HG03175 (cell line): ENCODE results near the gene NCS1.

ENCODE experiments used
- ATAC-seq: cut with Tn5 transposase; IDR thresholded peaks from one replicate; pipeline ENCODE4 v1.9.1; 2021; ENCODE audit warnings: mild to moderate bottlenecking, moderate library complexity; ENCODE audit not compliant: unreplicated experiment

The NCS1 gene

GRCh38 chr9:130193103-130193502 is 20.9 kb downstream of the NCS1 start:
- ATAC-seq: no peak

GRCh38 chr9:130193531-130194377 is 21.6 kb downstream of the NCS1 start:
- ATAC-seq: no peak

- no peak for ATAC-seq
Observed at GRCh38 chr9:130194378-130194932, 22.3 kb downstream of the NCS1 start.

- no peak for ATAC-seq
Observed at GRCh38 chr9:130195638-130196037, 23.4 kb downstream of the NCS1 start.

- no peak for ATAC-seq
Observed at GRCh38 chr9:130196643-130197042, 24.4 kb downstream of the NCS1 start.

- no peak for ATAC-seq
Observed at GRCh38 chr9:130197386-130197785, 25.2 kb downstream of the NCS1 start.

GRCh38 chr9:130197888-130198287 is 25.7 kb downstream of the NCS1 start:
- no peak for ATAC-seq

GRCh38 chr9:130198501-130199179 is 26.4 kb downstream of the NCS1 start:
- no peak for ATAC-seq

GRCh38 chr9:130199605-130200004 is 27.4 kb downstream of the NCS1 start:
- no peak for ATAC-seq

- no peak for ATAC-seq
Observed at GRCh38 chr9:130200038-130200849, 28.0 kb downstream of the NCS1 start.

GRCh38 chr9:130201399-130201873 is 29.2 kb downstream of the NCS1 start:
- no peak for ATAC-seq

GRCh38 chr9:130201974-130202373 is 29.8 kb downstream of the NCS1 start:
- no peak for ATAC-seq

GRCh38 chr9:130204341-130204740 is 32.1 kb downstream of the NCS1 start:
- ATAC-seq: no peak

GRCh38 chr9:130204959-130205358 is 32.8 kb downstream of the NCS1 start:
- no peak for ATAC-seq

- no peak for ATAC-seq
Observed at GRCh38 chr9:130205912-130206311, 33.7 kb downstream of the NCS1 start.

GRCh38 chr9:130206579-130206978 is 34.4 kb downstream of the NCS1 start:
- no peak for ATAC-seq

GRCh38 chr9:130207241-130207992 is 35.2 kb downstream of the NCS1 start:
- ATAC-seq: no peak

GRCh38 chr9:130208600-130209347 is 36.6 kb downstream of the NCS1 start:
- no peak for ATAC-seq

GRCh38 chr9:130209422-130209821 is 37.2 kb downstream of the NCS1 start:
- ATAC-seq: no peak
